ENCODE data around the gene GLRX2.

GRCh38 chr1:193113258-193113991 is 8.2 kb upstream of the GLRX2 start:
- no peak for TF ChIP-seq ZNF274 (IDR thresholded peaks at IDR 0.05; ENCODE audit: low read depth, low read length)
- TF ChIP-seq YY1 (IDR thresholded peaks at IDR 0.05; ENCODE audit: insufficient read depth, insufficient read length), result no peak
- TF ChIP-seq SUZ12 (IDR thresholded peaks at IDR 0.05; ENCODE audit: extremely low read depth, insufficient read depth, insufficient read length), result no peak

Measured in NT2/D1 (cell line).